OCI-M2 (cell line): Measurements from ENCODE around the gene CDCA4.

ENCODE experiments used
- DNase-seq: peaks from one replicate; lab custom pipeline; 2025; ENCODE audit not compliant: unreplicated experiment; lab: John Stamatoyannopoulos, UW

CDCA4 gene

GRCh38 chr14:104965561-104966231 is 55.2 kb downstream of the CDCA4 start:
- DNase-seq: no peak

- DNase-seq: no peak
Measured at GRCh38 chr14:104964546-104964945, 56.3 kb downstream of the CDCA4 start.
